GM12891 (cell line): ENCODE measurements around the gene DCDC2.

Experiments used
- POLR2A ChIP-seq: IDR thresholded peaks from 2 replicates; pipeline ENCODE4 v1.6.1; 2011; ENCODE audit warnings: low read depth, low read length, control low read depth
- TAF1 ChIP-seq: IDR thresholded peaks from 2 replicates; pipeline ENCODE4 v1.6.1; 2011; ENCODE audit warnings: low read depth, low read length, control low read depth

DNA sequence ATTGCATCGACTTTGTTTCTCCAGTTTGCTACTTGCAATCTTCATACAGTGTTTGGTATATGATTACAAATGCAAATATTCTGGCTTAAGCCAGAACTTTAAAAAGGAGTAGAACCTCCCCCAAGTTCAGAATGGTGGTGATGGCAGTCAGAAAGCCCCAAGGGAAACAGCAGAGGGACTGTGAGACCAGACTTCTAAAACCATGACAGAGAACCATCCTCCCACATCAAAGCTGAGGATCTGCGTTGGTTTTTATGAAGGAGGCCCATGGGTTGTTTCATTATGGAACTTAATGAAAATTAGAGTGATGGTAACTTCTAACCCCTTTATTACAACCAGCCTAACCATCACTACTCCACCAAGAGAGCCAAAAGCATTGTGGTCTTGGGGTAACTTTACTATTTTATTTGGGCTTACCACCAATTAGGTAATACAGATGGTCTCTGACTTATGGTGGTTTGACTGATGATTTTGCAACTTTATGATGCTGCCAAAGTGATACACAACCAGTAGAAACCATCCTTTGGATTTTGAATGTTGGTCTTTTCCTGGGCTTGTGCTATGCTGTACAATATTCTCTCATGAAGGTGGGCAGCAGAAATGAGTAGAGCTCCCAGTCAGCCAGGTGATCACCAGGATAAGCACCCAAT lies 34.0 kb upstream of the DCDC2 start:
- no peak for TF ChIP-seq POLR2A
- TF ChIP-seq TAF1: no peak
